NCI-H524 treated with DMSO at 0.1 percent for 48 hours (cell line): Measurements from ENCODE around the gene DDX54.

Experiments
- DNase-seq: peaks from one replicate; lab custom pipeline; 2025; lab: John Stamatoyannopoulos, UW

The DDX54 gene

DNA sequence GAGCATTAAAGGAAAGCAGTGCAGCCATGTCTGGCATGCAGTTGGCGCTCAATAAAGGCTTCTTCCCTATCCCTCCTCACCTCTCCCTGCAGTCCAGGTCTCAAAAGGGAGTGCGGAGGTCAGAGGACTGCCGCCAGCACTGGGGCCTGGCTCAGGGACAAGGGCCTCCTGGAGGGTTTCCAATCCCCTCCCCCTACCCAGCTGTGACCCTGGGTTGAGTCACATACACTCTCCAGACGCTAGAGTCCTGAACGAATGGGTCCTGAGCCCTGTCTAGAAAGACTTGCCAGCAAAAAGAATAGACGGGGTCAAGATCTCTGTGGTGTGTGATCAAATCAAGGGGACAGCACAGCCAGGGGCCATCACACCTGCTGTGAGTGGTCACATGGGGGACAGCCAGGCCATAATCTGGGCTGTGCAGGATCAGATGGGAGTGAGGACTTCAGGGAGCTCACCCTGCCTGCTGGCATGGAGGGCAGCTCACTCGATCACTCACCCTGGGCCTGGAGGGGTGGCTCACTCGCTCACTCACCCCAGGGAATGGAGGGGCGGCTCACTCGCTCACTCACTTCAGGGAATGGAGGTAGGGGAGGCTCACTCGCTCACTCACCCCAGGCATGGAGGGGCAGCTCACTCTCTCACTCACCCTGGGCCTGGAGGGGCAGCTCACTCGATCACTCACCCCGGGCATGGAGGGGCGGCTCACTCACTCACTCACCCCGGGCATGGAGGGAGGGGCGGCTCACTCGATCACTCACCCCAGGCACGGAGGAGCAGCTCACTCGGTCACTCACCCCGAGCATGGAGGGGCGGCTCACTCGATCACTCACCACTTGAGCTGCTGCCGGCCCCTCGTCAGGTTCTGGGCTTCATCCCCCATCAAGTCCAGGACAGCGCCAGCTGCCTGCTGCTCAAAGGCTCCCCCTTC, 22.9 kb downstream of the DDX54 start:
- no peak for DNase-seq

DNA sequence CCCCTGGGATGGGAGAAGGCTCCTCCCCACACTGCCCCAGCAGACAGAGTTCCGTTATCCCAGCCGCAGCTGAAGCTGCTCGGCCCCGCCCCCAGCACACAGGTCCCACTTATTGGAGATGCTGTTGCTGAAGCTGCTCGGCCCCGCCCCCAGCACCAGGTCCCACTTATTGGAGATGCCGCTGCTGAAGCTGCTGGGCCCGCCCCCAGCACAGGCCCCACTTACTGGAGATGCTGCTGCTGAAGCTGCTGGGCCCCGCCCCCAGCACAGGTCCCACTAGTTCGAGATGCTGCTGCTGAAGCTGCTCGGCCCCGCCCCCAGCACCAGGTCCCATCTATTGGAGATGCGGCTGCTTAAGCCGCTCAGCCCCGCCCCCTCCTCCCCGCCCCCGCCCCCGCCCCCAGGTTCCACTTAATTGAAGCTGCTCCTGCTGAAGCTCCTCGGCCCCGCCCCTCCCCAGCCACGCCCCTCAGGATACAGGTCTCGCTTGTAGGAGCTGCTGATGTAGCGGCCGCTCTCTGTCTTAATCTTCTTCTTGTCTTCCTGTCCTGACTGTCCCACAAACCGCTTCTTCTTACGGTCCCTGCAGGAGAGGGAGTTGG, 23.8 kb downstream of the DDX54 start:
- DNase-seq: peak; percentile 7

DNA sequence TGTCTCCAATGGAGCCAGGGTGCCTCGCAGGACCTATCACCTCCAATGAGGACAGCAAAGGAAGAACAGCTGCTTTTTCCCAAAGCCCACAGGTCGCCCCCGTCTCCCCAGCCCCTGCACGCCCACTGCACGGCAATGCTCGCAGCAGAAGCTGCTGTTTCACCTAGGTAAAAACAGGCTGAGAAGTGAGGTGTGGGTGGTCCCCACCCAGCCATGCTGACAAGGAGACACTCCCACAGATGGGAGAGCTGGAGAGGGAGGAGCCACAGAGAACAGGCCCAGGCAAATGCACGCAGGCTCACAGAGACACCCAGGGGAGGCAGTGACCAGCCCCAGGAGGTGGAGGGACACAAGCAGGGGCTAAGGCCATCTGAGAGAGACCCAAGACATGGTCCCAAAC, 25.3 kb downstream of the DDX54 start:
- no peak for DNase-seq

DNA sequence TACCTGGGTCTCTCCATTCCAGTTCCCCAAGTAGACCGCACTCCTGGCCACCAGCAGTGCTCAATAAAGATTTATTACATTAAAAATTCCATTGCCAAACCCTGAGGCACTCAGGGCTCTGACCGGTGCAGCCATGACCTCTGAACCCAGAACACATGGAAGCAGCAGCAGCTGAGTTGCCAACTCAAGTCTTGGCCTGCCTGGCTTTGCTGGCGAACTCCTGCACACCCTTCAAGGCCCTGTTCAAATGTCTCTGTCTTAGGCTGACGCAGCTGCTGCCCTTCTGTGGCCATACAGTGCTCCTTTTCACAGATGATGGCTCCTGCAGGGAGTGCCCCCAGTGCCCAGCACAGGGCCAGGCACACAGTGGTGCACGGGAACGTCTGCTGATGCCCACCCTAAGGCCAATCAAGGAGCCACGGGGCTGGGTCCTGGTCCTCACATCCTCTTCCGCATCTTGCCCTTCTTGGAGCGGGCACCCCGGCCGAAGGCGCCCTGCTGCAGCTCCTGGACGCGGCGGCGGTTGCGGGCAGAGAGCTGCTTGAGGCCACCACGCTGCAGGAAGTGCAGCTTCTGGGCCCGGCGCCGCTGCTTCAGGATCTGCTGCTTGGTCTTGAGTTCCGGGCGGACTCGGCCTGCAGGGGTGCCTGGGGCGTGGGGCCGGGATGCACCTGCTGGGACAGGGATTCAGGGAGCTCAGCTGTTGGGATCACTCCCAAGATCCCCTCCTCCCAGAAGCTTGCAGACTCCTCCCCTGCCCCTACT, 26.7 kb downstream of the DDX54 start:
- DNase-seq: no peak

DNA sequence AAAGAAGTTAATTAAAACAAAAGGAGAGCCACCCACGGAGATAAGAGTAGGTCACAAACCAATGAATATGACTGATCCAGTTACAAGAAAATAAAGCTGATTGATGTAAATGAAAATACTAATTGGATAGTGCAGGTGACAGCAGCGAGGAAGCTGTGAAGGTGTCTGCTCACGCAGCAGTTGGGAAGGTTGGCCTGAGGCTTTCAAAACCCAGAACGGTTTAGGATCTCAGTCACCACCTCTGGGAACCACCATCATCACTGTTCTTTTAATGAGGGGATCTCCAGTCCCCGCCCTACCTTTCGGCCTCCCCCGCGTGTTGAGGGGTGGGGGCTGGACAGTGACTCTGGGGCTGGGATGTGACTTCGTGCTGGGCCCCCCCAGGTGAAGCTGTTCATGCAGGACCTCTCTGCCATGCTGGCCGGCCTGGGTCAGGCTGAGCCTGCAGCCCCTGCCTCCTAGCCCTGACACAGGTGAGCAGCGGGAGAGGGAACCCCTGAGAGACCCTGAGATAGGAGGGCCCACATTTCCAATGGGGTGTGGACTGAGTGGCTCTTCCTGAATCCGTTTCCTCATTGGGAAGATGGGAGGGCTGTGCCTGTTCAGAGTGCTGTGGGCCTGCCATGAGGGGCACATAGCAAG, 27.9 kb downstream of the DDX54 start:
- DNase-seq: no peak

DNA sequence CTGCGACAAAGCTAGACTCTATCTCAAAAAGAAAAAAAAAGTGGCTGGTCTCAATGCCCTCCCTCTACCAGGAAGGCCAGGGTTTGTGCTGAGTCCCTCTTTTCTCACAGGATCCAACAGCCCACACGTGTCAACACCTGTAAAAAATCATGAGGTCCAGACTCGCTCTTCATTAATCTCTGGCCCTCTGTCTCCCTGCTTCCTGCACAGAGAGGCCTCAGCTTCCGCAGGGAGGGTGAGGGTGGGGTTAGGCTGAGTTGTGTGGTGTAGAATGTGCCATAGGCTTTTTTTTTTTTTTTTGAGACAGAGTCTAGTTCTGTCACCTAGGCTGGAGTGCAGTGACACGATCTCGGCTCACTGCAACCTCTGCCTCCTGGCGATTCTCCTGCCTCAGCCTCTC, 29.6 kb downstream of the DDX54 start:
- no peak for DNase-seq

DNA sequence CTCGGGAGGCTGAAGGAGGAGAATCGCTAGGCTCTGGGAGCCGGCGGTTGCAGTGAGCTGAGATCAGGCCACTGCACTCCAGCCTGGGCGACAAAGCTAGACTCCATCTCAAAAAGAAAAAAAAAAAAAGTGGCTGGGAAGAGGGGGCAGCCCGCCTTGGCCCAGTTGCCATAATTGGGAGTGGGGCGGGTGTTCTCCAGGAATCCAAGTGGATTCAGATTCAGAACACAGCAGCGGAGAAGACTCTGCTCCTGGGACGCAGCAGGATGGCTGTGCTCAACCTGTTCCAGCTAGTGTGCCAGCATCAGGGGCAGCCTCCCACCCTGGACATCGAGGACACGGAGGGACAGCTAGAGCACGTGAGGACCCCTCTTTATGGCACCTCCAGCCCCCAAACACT, 30.2 kb downstream of the DDX54 start:
- DNase-seq: no peak

DNA sequence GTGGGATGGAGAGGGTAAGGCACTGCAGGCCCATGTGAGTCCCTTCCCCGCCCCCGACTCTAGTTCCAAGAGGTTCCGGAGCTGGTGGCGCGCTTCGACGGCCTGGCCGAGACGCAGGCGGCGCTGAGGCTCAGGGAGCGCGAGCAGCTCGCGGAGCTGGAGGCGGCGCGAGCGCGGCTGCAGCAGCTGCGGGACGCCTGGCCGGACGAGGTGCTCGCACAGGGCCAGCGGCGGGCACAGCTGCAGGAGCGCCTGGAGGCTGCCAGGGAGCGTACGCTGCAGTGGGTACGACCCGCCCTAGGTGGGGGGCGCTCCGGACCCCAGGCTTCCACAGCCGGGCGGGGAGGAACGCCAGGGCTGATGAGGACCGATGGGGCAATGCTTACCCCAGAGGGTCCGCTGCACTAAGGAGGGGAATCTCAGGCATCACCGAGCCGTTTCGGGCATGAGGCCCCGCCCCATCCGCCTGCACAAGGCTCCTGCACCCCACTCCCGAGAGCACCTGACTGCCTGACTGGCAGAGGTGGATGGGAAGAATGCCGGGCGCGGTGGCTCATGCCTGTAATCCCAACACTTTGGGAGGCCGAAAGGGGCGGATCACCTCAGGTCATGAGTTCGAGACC, 30.8 kb downstream of the DDX54 start:
- DNase-seq: no peak

DNA sequence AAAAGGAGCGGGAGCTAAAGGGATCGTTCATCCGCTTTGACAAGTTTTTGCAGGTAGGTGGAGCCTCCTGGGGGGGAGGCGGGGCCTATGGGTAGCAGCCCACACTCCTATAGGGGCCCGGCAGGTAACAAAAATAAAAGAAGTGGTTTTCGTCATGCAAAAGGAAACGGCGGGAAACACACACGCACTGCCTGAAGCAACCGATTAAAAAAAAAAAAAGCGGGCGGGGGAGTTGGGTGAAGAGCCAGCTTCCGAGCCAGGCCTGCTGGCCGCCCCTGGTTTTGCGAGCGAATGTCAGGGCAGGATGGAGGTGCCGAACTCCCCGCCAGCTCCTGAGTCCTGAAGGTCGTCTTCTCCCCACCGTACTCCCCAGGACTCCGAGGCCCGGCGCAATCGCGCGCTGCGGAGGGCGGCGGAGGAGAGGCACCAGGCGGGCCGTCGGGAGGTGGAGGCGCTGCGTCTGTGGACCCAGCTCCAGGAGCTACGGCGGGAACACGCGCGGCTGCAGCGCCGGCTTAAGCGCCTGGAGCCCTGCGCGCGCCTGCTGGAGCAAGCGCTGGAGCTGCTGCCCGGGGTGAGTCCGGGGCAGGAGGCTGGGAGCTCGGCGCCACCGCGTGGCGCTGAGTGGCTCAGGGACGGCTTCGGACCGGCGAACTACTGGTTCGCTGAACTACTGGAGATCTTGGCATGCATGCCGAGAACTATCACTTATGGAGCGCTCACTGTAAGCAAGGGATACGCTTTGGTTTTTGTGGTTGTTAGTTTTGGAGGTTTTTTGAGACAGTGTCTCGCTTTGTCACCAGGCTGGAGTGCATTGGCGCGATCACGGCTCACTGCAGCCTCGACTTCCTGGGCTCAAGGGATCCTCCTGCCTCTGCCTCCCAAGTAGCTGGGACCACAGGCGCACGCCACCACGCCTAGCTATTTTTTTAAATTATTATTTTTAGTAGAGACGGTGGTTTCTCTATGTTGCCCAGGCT, 32.2 kb downstream of the DDX54 start:
- no peak for DNase-seq

DNA sequence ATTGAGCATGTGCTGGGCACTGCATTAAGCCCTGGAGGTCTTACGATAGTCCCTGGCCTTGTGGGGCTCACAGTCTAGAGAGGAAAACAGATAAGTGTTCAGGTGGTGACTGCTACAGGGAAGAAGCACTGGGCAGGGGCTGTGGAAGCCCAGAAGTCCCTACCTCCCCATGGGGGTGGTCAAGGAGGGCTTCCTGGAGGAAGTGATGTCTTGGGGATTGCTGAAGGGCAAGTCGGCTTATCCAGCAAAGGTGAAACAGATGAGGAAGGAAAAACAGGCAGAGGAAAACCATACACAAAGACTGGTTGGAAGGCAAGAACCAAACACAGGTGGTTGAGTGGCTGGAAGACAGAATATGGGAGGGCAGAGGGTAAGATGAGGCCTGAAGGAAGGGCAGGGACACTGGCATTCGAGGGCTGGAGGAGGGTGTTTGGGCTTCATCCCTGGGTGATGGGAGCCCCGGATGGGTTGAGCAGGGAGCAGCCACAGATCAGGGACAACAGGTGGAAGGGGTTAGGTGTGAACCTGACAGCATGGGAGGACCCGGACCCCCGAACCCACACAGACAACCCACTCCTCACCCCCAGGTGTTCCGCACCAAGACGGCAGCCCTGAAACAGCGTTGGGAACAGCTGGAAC, 33.0 kb downstream of the DDX54 start:
- DNase-seq: no peak

DNA sequence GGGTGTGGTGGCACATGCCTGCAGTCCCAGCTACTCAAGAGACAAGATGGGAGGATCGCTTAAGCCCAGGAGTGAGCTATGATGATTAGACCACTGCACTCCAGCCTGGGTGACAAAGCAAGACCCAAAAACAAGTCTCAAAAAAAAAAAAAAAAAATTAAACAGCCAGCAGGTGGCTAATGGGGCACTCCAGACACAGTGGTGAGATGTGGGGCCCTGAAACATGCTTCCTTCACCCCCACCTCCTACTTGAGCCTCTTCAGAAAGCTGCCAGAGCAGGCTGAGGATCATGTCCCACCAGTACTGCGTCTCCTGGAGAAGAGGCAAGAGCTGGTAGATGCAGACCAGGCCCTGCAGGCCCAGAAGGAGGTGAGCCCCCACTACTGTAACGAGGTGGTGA, 33.6 kb downstream of the DDX54 start:
- DNase-seq: no peak

DNA sequence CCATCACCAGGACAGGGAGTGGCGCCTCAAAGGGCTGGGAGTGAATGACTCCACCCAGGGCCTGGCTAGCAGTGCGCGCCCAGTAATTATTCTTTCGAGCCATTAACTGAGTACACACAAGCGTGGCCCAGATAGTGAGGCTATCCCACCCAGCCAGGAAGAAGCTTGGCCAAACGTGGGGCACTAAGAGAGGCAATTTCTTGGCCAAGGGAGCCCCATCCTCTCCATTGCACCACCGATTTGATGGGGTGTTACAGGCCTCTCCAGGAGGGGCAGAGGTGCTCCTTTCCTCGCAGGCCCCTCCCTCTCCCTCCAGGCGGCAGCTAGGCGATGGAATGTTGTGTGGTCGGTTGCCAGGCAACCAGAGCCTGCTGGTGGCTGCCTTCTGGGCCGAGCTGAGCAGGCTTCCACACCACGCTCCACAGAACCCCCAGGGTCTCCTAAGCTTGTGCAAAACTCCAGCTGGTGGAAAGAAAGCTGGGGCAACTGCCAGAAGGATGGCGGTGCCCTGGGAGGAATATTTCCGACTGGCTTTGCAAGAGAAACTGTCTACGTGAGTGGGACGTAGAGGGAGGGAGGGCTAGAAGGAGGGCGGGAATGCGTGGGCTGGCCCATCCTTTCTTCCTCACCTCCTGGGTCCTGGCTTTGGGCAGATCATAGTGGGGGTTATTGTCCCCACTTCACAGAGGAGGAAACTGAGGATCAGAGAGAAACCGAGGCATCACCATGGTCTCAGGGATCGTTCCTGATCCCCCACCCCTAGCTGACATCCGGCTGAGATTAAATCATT, 35.7 kb downstream of the DDX54 start, which contains the start of gene CFAP73:
Gene CFAP73 (plus strand): TSS at position 364 of the 790 bp plus-strand sequence. CDS start 134 bp downstream, at position 498.
- DNase-seq: peak; percentile 43

DNA sequence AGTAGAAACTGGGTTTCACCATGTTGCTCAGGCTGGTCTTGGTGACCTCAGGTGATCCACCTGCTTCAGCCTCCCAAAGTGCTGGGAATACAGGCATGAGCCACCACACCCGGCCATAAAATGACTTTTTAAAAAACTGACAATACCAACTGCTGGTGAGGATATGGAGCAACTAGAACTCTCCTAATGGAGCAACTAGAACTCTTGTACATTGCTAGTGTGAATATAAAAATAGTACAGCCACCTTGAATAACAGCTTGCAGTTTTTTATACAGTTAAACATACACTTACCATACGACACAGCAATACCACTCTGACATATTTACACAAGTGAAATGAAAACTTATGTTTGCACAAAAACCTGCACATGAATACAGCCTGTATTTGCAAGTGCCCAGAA, 38.3 kb downstream of the DDX54 start:
- DNase-seq: no peak

DNA sequence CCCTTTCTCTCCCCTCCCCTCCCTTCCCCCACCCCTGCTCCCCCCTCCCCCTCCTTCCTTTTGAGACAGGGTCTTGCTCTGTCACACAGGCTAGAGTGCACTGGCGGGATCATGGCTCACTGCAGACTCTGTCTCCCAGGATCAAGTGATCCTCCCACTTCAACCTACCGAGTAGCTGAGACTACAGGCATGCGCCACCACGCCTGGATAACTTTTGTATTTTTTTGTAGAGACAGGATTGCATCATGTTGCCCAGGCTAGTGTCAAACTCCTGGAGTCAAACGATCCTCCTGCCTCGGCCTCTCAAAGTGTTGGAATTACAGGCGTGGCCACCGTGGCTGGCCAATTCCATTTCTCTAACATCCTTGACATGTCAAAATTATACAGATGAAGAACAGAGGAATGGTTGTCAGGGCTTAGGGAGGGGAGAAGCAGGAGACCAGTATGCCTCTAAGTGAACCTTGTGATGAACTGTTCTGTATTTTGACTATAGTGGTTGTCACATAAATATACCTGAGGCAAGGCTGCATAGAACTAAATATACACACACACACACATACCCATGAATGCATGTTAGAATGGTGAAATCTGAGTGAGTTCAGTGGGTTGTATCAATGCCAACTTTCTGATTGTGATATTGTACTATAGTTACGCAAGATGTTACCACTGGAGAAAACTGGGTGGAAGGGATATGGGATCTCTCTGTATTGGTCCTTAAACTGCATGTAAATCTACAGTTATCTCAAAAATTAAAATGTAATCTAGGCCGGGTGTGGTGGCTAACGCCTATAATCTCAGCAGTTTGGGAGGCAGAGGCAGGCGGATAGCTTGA, 39.3 kb downstream of the DDX54 start:
- no peak for DNase-seq

DNA sequence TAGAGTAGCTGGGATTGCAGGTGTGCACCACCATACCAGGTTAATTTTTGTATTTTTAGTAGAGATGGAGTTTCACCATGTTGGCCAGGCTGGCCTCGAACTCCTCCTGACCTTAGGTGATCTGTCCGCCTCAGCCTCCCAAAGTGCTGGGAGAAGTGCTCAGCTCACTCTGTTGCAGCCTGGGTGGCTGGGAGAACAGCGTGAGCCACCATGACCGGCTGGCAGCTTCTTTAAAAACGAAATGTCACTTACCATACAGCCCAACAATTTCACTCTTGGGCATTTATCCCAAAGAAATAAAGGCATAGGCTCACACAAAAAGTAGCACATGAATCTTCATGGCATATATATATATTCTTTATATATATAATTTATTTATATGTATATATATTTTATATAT, 40.5 kb downstream of the DDX54 start:
- DNase-seq: no peak

DNA sequence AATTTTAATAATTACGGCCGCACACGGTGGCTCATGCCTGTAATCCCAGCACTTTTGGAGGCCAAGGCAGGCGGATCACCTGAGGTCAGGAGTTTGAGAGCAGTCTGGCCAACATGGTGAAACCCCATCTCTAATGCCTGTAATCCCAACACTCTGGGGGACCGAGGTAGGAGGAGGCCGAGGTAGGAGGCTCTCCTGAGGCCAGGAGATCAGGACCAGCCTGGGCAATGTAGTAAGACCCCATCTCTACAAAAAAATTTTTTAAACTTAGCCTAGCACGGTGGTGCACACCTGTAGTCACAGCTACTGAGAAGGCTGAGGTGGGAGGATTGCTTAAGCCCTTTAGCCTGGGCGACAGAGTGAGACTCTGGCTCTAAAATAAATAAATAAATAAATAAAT, 41.3 kb downstream of the DDX54 start:
- DNase-seq: no peak

DNA sequence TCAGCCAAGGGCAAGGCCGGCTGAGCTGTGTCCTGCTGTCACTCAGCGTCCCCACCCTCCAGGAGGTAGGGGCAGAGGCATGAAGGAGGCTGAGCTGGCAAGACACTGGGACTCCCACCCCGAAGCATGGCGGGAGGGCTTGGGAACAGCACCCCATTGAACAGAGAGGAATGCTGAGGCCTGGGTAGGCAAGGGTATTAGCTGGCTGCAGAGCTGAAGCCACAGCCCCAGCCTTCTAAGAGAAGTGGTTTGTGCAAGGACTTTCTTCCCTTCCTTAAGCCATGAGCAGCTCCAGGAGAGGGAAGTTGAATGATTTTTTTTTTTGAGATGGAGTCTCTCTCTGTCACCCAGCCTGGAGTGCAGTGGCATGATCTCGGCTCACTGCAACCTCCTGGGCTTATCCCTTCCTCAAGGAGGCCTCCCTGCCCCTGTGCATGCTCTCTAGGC, 42.4 kb downstream of the DDX54 start:
- DNase-seq: no peak

DNA sequence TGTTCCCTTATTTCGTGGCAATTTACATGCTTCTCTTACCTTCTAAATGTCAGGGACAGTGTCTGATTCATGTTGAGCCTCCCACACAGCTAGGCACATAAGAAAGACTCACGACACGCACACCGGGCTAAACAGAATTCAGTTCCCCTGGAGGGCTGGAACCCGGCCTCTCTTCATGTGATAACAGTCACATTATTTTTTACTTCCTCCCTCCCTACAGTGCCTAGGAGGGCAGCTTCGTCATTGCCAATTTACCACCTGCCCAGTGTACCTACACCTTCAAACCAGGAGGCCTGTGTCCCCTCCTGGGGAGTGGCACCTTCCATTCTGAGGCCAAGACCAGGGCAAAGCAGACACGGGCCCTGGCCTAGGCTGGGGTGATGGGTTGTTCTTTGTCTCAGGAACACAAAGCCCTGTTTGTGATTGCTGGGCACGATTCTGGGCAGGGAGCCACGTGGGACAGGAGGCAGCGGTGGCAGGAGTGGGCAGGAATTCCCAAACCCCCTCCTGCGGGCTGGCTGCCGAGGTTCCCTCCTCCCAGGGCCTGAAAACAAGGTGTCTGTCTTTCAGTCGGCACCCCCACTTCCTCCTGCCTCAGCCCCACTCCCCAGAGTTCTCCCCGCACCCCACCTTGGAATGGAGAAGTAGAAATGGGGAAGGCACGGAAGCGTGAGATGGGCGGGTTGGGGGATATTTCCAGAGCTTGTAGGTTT, 42.9 kb downstream of the DDX54 start:
- no peak for DNase-seq
